Measurements from ENCODE around the gene PARD3. TPM values are rescaled to one million over a fixed set of nuclear protein-coding genes. Genes with fewer than 3 reads are reported as not detected.

Gene PARD3
- total RNA-seq, 2 donors from 2014 or later = 1.4 to 2.7 TPM

DNA sequence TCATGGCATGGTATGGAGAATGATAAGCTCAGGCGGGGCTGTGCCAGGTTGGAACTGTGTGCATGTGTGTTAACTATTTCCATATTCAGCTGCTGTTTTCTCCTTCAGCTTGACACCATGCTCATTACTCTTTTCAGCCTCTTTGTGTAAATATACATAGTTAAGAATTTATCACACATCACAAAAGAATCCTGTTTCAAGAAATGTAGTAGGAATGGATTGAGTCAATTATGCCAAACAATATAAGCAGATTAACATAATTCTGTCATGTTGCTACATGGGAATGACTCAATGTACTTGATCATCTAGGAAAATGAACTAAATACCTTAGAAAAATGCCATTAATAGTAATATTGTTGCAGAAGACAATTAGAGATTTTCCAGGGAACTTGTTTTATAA is 687.4 kb downstream of the PARD3 start:
- ATAC-seq (no peak), DNase-seq (ENCODE audit: low spot score in 2 of 2) (no peak)
- H3K36me3 Mint-ChIP-seq = no peaks in the 10 kb centered on the region
- peaks cover 6 to 8% of the 10 kb centered on the region in 2 donors for H3K9me3 Mint-ChIP-seq
- no peak overlapping the region for H3K27ac Mint-ChIP-seq

DNA sequence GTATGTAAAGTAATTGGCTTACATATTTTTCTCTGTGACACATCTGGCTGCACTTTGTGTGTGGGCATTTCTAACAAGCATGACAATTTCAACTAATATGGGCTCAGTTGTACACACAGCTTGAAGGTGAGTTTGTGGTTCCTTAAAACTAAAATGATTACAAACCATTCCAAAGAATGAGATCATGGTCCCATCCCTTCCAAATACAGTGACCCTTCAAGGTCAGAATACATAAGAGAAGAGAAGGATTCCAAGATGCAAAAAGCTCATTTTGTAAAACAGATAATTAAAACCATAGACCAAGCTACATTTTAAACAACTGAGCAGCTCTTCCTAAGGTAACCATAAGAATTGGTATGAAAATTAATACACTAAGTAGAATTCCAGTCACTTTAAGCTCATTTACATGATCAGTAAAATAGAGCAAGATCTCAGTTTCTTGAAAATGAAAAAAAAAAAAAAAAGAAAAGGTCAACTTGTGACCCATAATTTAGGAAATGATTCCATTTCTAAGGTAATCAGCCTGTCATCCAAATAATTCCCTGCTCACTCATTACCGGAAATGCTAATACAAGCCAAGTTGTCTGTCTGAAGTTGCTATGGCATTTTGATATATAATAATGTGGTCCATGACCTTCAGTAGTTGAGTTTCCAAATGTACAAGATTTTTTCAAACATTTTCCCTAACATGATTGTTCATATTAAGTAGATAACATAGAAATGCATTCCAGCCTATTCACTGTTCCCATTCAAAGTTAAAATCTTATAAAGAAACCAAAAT is 688.5 kb downstream of the PARD3 start:
- no peak overlapping the region for H3K27ac Mint-ChIP-seq
- no peaks in the 10 kb centered on the region for H3K36me3 Mint-ChIP-seq
- no peak for ATAC-seq
- DNase-seq (ENCODE audit: low spot score in 2 of 2) = no peak
- H3K9me3 Mint-ChIP-seq = peaks cover 6 to 8% of the 10 kb centered on the region in 2 donors

DNA sequence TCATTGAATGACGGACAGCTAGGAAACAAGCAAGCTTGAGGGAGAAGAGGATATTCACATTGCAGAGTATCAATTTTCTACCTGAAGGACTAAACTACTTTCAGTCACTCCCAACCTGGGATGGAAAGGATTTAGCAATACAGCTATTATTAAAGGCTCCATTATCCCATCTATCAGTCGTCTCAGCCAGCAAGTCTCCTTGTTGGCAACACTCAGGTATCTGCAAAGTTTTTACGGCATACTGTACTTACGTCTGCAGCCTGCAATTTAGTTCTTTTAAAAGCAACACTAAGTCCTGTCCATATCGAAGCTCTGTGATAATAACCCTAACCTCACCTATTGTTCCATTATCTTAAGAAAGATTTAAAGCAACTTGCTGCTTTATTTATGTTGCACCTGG is 689.4 kb downstream of the PARD3 start:
- H3K27ac Mint-ChIP-seq = no peak overlapping the region
- H3K9me3 Mint-ChIP-seq = peaks cover 6 to 8% of the 10 kb centered on the region in 2 donors
- H3K36me3 Mint-ChIP-seq = no peaks in the 10 kb centered on the region
- no peak for ATAC-seq
- no peak for DNase-seq (ENCODE audit: low spot score in 2 of 2)

DNA sequence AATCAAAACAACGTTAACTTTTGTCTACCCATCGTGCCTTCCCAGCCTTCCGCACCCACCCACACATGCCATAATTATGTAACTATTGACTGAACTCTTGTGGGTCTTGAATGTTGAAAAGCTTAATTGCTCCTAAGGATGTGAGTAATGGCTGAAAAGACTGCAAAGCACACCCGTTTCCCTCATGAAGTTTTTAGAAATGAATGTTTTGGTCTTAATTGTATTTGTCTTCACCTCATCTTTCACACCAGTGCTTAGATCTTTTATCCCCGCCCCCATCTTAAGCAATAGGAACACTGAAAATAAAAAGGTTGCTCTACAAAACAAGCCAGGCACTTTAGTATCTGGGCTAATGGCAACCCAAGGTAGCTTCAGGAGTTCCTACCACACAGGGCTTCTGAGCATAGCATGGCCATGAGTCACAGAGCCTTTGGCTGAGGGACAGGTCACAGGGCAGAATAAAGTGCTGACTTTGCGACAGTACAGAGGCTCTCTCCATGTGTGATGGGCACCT is 690.5 kb downstream of the PARD3 start:
- peak in 1 of 2 donors; percentile 27 for DNase-seq (ENCODE audit: low spot score in 2 of 2)
- Mint-ChIP-seq H3K27ac (peak overlapping the region in 1 of 2 donors; percentile 22), H3K9me3 (no peaks in the 10 kb centered on the region), H3K36me3 (no peaks in the 10 kb centered on the region)
- peak; percentile 31 to 75 for ATAC-seq

DNA sequence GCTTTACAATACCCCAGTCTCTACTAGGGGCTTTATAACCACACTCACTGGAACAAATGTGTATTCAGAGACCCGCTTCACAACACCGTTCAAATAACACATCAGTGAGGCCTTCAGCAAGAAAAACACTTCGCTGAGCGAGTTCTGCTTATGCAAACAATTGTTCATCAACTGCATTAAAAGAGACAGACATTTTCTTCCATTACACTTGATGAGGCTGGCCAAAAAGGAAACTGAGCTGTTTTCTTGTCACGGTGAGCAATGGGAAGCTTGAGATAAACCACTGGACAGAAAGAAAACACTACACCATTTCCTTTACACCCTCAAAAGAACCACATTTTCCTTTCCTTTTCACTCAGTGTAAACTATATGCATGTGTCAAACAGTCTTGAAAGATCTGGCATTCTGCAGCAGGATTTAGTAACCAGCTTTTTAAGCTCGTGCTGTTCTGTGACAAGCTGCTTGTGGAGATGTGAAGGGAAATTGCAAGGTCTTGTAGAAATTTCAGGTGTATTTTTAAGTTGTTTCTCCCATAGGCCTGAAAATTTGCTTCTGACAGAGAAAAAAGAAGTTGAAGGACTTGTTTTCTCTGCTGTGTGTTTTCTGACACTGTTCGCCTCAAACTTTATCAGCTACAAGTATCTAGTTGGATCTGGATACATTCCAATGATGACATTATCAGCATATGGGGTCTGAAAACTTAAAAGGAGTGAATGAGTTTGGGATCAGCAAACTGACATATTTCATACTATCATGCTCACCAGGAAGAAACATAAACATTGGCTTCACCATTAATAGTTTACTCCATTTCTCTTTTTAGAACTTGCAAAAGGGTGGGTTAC is 693.1 kb downstream of the PARD3 start:
- no peak overlapping the region for H3K27ac Mint-ChIP-seq
- H3K36me3 Mint-ChIP-seq = no peaks in the 10 kb centered on the region
- no peaks in the 10 kb centered on the region for H3K9me3 Mint-ChIP-seq
- ATAC-seq (peak; percentile 77 to 93), DNase-seq (ENCODE audit: low spot score in 2 of 2) (peak in 1 of 2 donors; percentile 12)

DNA sequence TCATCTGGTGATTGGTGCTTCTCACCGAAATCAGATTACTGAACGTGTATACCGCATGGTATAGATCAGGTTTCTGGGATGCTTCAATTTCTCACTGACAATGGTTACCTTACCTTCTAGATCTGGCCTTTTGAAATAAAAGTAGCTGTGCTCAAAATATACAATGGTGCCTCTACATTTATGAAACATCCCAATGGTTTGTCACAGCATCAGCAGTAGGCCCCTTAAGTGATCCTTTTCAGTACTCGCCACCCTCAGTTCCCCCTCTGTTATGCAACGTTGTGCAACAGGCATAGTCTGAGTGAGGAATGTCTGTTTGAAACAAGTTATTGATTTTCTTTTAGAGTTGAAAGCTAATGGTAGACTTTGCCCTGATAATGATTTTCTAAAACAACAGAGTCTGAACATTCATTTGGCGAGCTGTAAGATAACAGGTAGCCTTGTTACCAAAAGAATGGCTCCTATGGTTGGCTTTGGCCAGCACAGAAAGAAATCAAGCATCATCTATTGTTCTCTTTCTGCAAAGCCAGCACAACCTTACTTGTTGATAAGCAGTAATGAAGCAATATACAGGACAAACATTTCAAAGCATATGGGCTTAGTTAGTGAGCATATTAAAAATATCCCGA is 693.9 kb downstream of the PARD3 start:
- H3K27ac Mint-ChIP-seq = no peak overlapping the region
- no peaks in the 10 kb centered on the region for H3K36me3 Mint-ChIP-seq
- ATAC-seq (no peak), DNase-seq (ENCODE audit: low spot score in 2 of 2) (no peak)
- H3K9me3 Mint-ChIP-seq = no peaks in the 10 kb centered on the region

DNA sequence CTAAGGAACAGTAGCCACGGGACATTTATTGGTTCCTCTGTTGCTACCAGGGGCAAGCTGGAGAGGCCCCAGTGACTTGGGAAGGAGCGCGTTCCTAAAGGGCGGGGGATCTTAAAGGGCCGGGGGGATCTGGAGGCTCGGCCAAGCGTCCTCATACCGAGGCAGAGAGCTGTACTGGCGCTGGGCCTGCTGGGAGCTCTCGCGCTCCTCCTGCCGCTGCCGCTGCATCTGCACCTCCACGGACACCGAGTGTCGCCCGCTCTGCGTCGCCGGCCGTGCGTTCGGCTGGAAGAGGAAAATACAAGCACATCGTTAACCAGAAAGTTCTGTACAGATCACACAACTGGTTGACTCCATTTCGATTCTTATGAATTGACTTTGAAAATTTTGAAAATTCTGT is 695.6 kb downstream of the PARD3 start:
- H3K27ac Mint-ChIP-seq = no peak overlapping the region
- no peaks in the 10 kb centered on the region for H3K36me3 Mint-ChIP-seq
- DNase-seq (ENCODE audit: low spot score in 2 of 2) = no peak
- H3K9me3 Mint-ChIP-seq = no peaks in the 10 kb centered on the region
- ATAC-seq = no peak

DNA sequence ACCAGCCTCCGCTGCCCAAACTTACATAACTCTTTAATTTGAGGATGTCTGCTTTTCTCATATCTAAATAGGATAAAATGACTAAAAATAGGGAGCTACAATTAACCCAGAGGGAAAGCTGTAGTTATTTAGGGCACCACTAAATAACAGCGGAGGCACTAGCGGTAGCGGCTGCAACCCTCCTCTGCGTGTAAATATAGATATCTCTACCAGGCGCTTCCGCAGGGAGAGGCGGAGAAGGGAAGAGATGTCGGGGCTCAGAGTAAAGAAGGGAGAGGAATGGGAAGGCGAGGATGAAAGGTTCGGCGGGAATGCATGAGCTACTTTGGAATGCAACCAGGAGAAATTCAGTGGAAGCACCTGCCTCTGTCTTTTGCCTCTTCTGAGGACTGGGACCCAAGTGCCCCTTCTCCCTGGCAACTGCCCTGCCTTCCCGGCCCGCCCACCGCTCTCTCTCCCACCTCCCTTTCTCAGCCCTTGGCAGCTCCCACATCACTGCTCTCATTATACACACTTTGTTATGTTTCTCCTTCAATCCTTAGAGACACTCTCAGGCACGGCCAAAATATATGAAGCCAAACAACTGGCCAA is 698.3 kb downstream of the PARD3 start:
- Mint-ChIP-seq H3K36me3 (no peaks in the 10 kb centered on the region), H3K27ac (no peak overlapping the region), H3K9me3 (no peaks in the 10 kb centered on the region)
- no peak for DNase-seq (ENCODE audit: low spot score in 2 of 2)
- ATAC-seq = no peak

DNA sequence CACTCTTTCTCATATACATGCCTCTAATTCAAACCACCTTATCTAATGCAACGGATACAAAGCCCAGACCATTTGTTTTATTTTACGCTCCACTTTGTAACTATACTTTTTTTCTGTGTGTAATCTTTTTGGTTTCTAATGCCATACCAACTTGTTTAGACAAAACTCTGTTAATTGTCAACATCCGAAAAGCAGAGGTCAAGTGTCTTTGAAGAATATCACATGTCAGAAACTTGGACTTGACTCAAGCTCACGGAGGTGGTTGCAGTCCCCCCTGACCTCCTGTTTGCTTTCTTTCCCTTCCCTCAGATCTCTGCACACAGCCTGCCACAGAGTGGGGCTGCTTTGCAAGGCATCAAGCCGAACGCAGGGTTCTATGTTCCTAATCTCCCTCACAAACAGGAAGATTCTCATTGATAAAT is 698.9 kb downstream of the PARD3 start:
- no peak overlapping the region for H3K27ac Mint-ChIP-seq
- ATAC-seq (no peak), DNase-seq (ENCODE audit: low spot score in 2 of 2) (no peak)
- no peaks in the 10 kb centered on the region for H3K9me3 Mint-ChIP-seq
- no peaks in the 10 kb centered on the region for H3K36me3 Mint-ChIP-seq

DNA sequence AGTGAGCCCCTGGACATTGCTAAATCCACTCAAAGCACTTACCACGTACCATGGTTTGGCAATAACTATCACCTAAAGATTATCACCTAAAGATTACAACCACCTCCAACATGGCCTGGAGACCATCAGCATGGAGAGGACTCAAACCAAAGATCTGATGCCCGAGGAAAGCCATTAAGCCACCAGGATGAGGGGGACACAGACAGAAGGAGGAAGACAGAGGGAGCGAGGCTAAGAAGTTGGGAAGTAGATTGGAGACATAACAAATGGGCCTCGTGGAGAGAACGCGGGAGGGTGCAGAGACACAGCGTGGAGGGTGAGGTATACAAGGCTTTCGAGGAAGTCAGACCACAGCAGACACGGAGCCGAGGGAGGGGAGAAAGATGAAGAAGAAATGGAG is 700.2 kb downstream of the PARD3 start:
- Mint-ChIP-seq H3K36me3 (no peaks in the 10 kb centered on the region), H3K27ac (no peak overlapping the region), H3K9me3 (no peaks in the 10 kb centered on the region)
- DNase-seq (ENCODE audit: low spot score in 2 of 2) = no peak
- ATAC-seq = no peak

DNA sequence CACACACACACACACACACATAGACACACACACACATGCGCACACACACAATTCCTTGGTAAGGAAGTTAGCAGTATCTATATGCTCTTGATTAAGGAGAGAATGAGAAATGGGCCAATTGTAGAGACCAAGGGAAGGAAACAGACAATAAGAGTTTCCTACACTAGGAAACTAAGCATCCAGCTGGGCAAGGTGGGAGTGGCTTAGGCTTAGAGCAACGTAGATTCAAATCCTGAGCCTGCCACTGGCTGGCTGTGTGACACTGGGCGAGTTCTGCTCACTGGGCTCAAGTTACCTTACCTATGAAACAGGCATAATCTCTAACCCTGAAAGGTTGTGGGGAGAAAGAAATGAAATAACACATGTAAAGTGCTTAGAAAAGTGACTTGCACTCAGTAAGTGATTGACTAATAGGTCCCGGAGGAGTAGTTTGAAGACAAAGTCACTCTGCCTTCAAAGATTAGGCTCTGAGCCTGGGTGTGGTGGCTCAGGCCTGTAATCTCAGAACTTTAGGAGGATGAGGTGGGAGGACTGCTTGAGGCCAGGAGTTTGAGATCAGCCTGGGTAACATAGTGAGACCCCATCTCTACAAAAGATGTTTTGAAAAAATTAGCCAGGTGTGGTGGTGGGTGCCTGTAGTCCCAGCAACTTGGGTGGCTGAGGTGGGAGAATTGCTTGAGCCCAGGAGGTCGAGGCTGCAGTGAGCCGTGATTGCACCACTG is 701.4 kb downstream of the PARD3 start:
- H3K9me3 Mint-ChIP-seq = no peaks in the 10 kb centered on the region
- H3K36me3 Mint-ChIP-seq = no peaks in the 10 kb centered on the region
- H3K27ac Mint-ChIP-seq = peak overlapping the region in 1 of 2 donors; percentile 20
- no peak for DNase-seq (ENCODE audit: low spot score in 2 of 2)
- no peak for ATAC-seq

DNA sequence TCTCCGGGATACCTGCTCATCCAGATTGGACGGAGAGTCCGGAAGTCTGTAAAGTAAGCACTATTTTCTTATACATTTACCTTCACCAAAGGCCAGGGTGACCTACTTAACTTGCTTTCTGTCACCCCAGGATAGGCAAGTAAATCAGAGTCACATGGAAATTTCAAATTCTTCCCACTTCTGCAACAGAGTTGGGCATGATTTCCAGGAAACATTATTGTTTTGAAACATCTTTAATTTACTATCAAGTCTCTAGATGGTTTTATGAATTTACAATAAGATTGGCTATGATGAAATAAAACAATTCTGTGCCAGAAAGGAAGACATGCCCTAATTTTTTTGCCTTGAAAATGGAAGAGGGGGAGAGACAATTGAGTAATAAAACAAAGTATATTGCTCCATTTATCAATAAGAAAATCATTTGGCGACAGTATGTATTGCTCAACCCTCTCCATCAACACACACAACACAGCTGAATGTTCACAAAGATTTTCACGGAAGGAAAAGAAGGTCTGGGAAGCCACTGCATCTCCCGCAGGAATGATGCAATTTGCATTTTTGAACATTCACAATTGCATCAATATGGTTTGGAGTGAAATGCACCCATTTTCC is 702.8 kb downstream of the PARD3 start:
- ATAC-seq (no peak), DNase-seq (ENCODE audit: low spot score in 2 of 2) (no peak)
- H3K27ac Mint-ChIP-seq = no peak overlapping the region
- H3K9me3 Mint-ChIP-seq = no peaks in the 10 kb centered on the region
- no peaks in the 10 kb centered on the region for H3K36me3 Mint-ChIP-seq

DNA sequence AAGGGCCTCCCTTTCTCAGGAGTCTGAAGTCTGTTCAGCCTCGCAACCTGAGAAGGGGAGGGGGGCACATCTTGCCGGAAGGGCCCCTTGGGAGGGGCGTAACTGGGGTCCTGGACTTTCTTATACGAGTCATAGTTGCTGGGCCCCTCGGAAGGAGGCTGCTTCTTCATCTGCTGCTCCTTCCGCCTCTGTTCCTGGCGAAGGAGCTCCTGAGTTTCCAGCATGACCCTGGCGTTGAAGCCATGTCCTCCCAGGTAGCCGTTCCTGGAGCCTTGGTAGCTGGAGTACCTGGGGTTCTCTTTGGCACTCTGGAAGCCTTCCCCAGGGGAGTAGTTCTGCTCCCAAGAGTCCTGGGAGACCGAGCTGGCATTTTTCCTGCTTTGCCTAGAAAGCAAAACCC is 703.9 kb downstream of the PARD3 start:
- no peaks in the 10 kb centered on the region for H3K36me3 Mint-ChIP-seq
- ATAC-seq = no peak
- no peak for DNase-seq (ENCODE audit: low spot score in 2 of 2)
- no peak overlapping the region for H3K27ac Mint-ChIP-seq
- no peaks in the 10 kb centered on the region for H3K9me3 Mint-ChIP-seq

DNA sequence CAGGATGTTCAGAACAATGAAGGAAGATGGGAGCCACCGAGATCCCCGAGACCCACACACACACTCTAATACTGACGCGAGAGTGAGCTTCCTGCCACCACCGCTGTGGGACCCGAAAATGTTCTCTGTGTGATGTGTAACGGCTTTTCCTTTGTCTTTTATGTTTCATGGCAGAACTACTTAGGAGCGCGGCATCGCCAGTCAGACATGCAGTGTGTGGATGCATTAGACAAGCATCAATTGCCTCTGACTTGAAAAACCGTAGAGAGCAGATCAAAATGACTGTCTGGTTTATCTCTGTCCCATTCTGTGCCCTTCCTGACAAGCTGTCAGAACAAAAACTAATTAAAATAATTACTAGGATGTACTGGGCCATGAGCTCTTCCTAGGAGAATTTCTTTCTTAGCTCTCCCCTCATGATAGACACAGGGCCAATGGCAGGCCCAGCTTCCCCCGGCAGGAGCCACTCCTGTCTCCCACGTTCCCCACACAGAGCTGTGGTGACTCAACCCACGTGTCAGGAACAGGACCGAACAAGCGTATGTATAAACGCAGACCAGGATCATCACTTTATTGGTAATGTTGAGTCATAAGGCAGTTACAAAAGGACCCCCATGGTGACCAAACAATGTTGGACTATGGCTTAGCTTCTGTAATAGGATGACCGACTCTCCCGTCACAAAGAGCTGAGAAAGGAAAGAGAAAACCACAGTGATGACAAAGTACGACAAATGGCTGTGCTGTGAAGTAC is 705.0 kb downstream of the PARD3 start:
- DNase-seq (ENCODE audit: low spot score in 2 of 2) (no peak), ATAC-seq (no peak)
- no peaks in the 10 kb centered on the region for H3K9me3 Mint-ChIP-seq
- no peaks in the 10 kb centered on the region for H3K36me3 Mint-ChIP-seq
- H3K27ac Mint-ChIP-seq = peak overlapping the region in 1 of 2 donors; percentile 74

DNA sequence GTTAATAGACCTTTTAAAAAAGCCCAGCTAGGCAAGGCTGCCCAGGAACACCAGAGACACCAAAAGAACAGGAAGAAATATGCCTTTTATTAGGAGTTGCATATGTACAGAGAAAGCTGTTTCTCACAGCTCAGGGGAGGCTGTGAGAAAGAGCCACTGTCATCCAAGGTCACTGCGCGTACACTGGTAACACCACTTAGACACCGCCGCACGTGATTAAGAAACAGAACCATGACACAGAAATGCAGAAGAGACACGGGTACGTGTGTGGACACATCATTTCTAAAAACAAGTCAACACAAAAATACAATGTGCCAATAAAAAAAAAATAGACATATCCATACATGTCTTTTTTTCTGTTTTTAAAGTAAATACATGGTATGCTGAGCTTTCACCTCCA is 705.6 kb downstream of the PARD3 start:
- Mint-ChIP-seq H3K9me3 (no peaks in the 10 kb centered on the region), H3K27ac (no peak overlapping the region), H3K36me3 (no peaks in the 10 kb centered on the region)
- DNase-seq (ENCODE audit: low spot score in 2 of 2) = no peak
- ATAC-seq = no peak

All from activated naive CD4-positive, alpha-beta T cell treated with anti-CD3 and anti-CD28 coated beads, Interleukin-2, amount 50 U/mL, for 72 hours (primary cell).